Effector memory CD8-positive, alpha-beta T cell (primary cell): ENCODE data around the gene CKAP4.

Experiments
- ATAC-seq: fragments of 150-1000 bp; cut with Tn5 transposase; replicated peaks from 2 replicates; pipeline ENCODE4 v1.10.0; 2021; ENCODE audit warnings: mild to moderate bottlenecking, moderate library complexity
- DNase-seq, 3 experiments: peaks; one replicate each; pipeline ENCODE4 v3.0.0; 2021
- H3K27ac Mint-ChIP-seq, 2 donors: one replicate each; pipeline ENCODE4 v1.8.0; 2022; ENCODE audit warnings: mild to moderate bottlenecking in 2 of 2, mixed read lengths in 2 of 2, moderate library complexity in 2 of 2
- H3K27me3 Mint-ChIP-seq, 2 donors: one replicate each; pipeline ENCODE4 v1.8.0; 2022; ENCODE audit warnings: mixed read lengths in 2 of 2
- H3K36me3 Mint-ChIP-seq: one replicate; pipeline ENCODE4 v1.8.0; 2022; ENCODE audit warnings: mild to moderate bottlenecking, moderate library complexity, mixed read lengths; ENCODE audit not compliant: insufficient read depth
- H3K4me1 Mint-ChIP-seq, 2 donors: one replicate each; pipeline ENCODE4 v1.8.0; 2022; ENCODE audit warnings: low read depth in 2 of 2, mixed read lengths in 2 of 2
- H3K4me3 Mint-ChIP-seq, 2 donors: one replicate each; pipeline ENCODE4 v1.8.0; 2022; ENCODE audit warnings: mild to moderate bottlenecking in 2 of 2, mixed read lengths in 2 of 2, moderate library complexity in 2 of 2
- H3K9me3 Mint-ChIP-seq, 2 donors: one replicate each; pipeline ENCODE4 v1.8.0; 2022; ENCODE audit warnings: mixed read lengths in 2 of 2

Gene CKAP4

GRCh38 chr12:106267535-106267934 is 19.7 kb upstream of the CKAP4 start:
- peaks cover 7 to 8% of the 10 kb centered on the region in 2 donors for H3K27me3 Mint-ChIP-seq
- ATAC-seq, result peak; percentile 63

GRCh38 chr12:106265116-106265515 is 17.3 kb upstream of the CKAP4 start:
- peaks cover 0 to 2% of the 10 kb centered on the region in 2 donors for H3K4me1 Mint-ChIP-seq
- no peak for DNase-seq
- H3K27ac Mint-ChIP-seq, result no peak overlapping the region
- H3K9me3 Mint-ChIP-seq, result no peaks in the 10 kb centered on the region
- peaks cover 7 to 8% of the 10 kb centered on the region in 2 donors for H3K27me3 Mint-ChIP-seq
- ATAC-seq, result no peak
- H3K36me3 Mint-ChIP-seq, result peaks cover 8% of the 10 kb centered on the region
- no peak overlapping the region for H3K4me3 Mint-ChIP-seq

More at GRCh38 chr12:106267535-106267934, 19.7 kb upstream of the CKAP4 start:
- no peak for DNase-seq
- H3K4me1 Mint-ChIP-seq, result peaks cover 0 to 2% of the 10 kb centered on the region in 2 donors
- no peak overlapping the region for H3K27ac Mint-ChIP-seq
- no peak overlapping the region for H3K4me3 Mint-ChIP-seq
- no peaks in the 10 kb centered on the region for H3K9me3 Mint-ChIP-seq
- peaks cover 8% of the 10 kb centered on the region for H3K36me3 Mint-ChIP-seq

GRCh38 chr12:106258935-106259334 is 11.1 kb upstream of the CKAP4 start:
- H3K27ac Mint-ChIP-seq, result no peak overlapping the region
- no peak overlapping the region for H3K4me3 Mint-ChIP-seq
- no peaks in the 10 kb centered on the region for H3K36me3 Mint-ChIP-seq
- no peaks in the 10 kb centered on the region for H3K4me1 Mint-ChIP-seq
- H3K9me3 Mint-ChIP-seq, result no peaks in the 10 kb centered on the region
- H3K27me3 Mint-ChIP-seq, result no peaks in the 10 kb centered on the region
- ATAC-seq (no peak), DNase-seq (no peak)

GRCh38 chr12:106258226-106258625 is 10.4 kb upstream of the CKAP4 start:
- Mint-ChIP-seq H3K4me3 (no peak overlapping the region), H3K36me3 (no peaks in the 10 kb centered on the region), H3K27me3 (no peaks in the 10 kb centered on the region), H3K4me1 (no peaks in the 10 kb centered on the region), H3K9me3 (no peaks in the 10 kb centered on the region), H3K27ac (no peak overlapping the region)
- ATAC-seq (no peak), DNase-seq (no peak)

- Mint-ChIP-seq H3K9me3 (no peaks in the 10 kb centered on the region), H3K27ac (no peak overlapping the region), H3K27me3 (no peaks in the 10 kb centered on the region), H3K4me1 (no peaks in the 10 kb centered on the region), H3K36me3 (peaks cover 3% of the 10 kb centered on the region), H3K4me3 (no peak overlapping the region)
- DNase-seq (no peak), ATAC-seq (no peak)
Measured at GRCh38 chr12:106256524-106256923, 8.7 kb upstream of the CKAP4 start.

GRCh38 chr12:106255952-106256351 is 8.1 kb upstream of the CKAP4 start:
- Mint-ChIP-seq H3K4me3 (no peak overlapping the region), H3K9me3 (no peaks in the 10 kb centered on the region), H3K4me1 (no peaks in the 10 kb centered on the region), H3K36me3 (peaks cover 3% of the 10 kb centered on the region), H3K27ac (no peak overlapping the region), H3K27me3 (no peaks in the 10 kb centered on the region)
- no peak for DNase-seq
- ATAC-seq, result no peak

- Mint-ChIP-seq H3K4me3 (no peak overlapping the region), H3K9me3 (no peaks in the 10 kb centered on the region), H3K36me3 (peaks cover 3% of the 10 kb centered on the region), H3K27me3 (no peaks in the 10 kb centered on the region), H3K27ac (no peak overlapping the region), H3K4me1 (no peaks in the 10 kb centered on the region)
- DNase-seq (no peak), ATAC-seq (no peak)
Measured at GRCh38 chr12:106255493-106255892, 7.7 kb upstream of the CKAP4 start.

GRCh38 chr12:106254724-106255123 is 6.9 kb upstream of the CKAP4 start:
- no peaks in the 10 kb centered on the region for H3K9me3 Mint-ChIP-seq
- no peaks in the 10 kb centered on the region for H3K27me3 Mint-ChIP-seq
- peaks cover 3% of the 10 kb centered on the region for H3K36me3 Mint-ChIP-seq
- peaks cover 0 to 1% of the 10 kb centered on the region in 2 donors for H3K4me1 Mint-ChIP-seq
- DNase-seq (no peak), ATAC-seq (no peak)
- H3K27ac Mint-ChIP-seq, result no peak overlapping the region
- no peak overlapping the region for H3K4me3 Mint-ChIP-seq

GRCh38 chr12:106251631-106252455 is 4.0 kb upstream of the CKAP4 start:
- Mint-ChIP-seq H3K36me3 (peaks cover 16% of the 10 kb centered on the region), H3K9me3 (no peaks in the 10 kb centered on the region), H3K4me1 (peaks cover 0 to 2% of the 10 kb centered on the region in 2 donors), H3K4me3 (no peak overlapping the region), H3K27me3 (no peaks in the 10 kb centered on the region), H3K27ac (no peak overlapping the region)
- DNase-seq (no peak), ATAC-seq (no peak)

- peaks cover 23% of the 10 kb centered on the region for H3K36me3 Mint-ChIP-seq
- peaks cover 0 to 7% of the 10 kb centered on the region in 2 donors for H3K4me1 Mint-ChIP-seq
- no peaks in the 10 kb centered on the region for H3K27me3 Mint-ChIP-seq
- peak overlapping the region; percentile 62 to 86 for H3K27ac Mint-ChIP-seq
- peak overlapping the region in 1 of 2 donors; percentile 68 for H3K4me3 Mint-ChIP-seq
- ATAC-seq (no peak), DNase-seq (no peak)
- no peaks in the 10 kb centered on the region for H3K9me3 Mint-ChIP-seq
Measured at GRCh38 chr12:106249411-106250135, 1.8 kb upstream of the CKAP4 start.

GRCh38 chr12:106248846-106249371 is 1.1 kb upstream of the CKAP4 start:
- H3K4me3 Mint-ChIP-seq, result peak overlapping the region; percentile 68 to 72
- ATAC-seq, result peak; percentile 38
- peak overlapping the region; percentile 62 to 86 for H3K27ac Mint-ChIP-seq
- H3K9me3 Mint-ChIP-seq, result no peaks in the 10 kb centered on the region
- no peaks in the 10 kb centered on the region for H3K27me3 Mint-ChIP-seq
- H3K36me3 Mint-ChIP-seq, result peaks cover 23% of the 10 kb centered on the region
- peak in 2 of 3 experiments; percentile 22 to 25 for DNase-seq
- H3K4me1 Mint-ChIP-seq, result peaks cover 0 to 7% of the 10 kb centered on the region in 2 donors

GRCh38 chr12:106248312-106248845 is 559 bp upstream of the CKAP4 start:
- Mint-ChIP-seq H3K27ac (peak overlapping the region; percentile 62 to 86), H3K9me3 (no peaks in the 10 kb centered on the region), H3K4me3 (peak overlapping the region; percentile 68 to 72), H3K4me1 (peaks cover 0 to 7% of the 10 kb centered on the region in 2 donors), H3K27me3 (no peaks in the 10 kb centered on the region), H3K36me3 (peaks cover 23% of the 10 kb centered on the region)
- DNase-seq (peak; percentile 9 to 35 (median 15)), ATAC-seq (peak; percentile 25)

- H3K4me1 Mint-ChIP-seq, result peaks cover 0 to 7% of the 10 kb centered on the region in 2 donors
- H3K27me3 Mint-ChIP-seq, result no peaks in the 10 kb centered on the region
- peak in 2 of 3 experiments; percentile 52 to 57 for DNase-seq
- ATAC-seq, result peak; percentile 64
- no peaks in the 10 kb centered on the region for H3K9me3 Mint-ChIP-seq
- peaks cover 21% of the 10 kb centered on the region for H3K36me3 Mint-ChIP-seq
- H3K27ac Mint-ChIP-seq, result peak overlapping the region; percentile 16 to 81
- peak overlapping the region; percentile 73 to 76 for H3K4me3 Mint-ChIP-seq
Measured at GRCh38 chr12:106246891-106247673, 738 bp downstream of the CKAP4 start.
